PC-3 (cell line): ENCODE data around the gene HEMGN.
"Not testable (repeated sequence)": the region's sequence is repeated elsewhere in the genome, so short reads cannot be mapped to it uniquely, and the experiment has no call there.

Experiments used
- EZH2 ChIP-seq: fragments of 300-600 bp; sonication (generic); IDR thresholded peaks from one replicate; pipeline ENCODE4 v1.6.1; 2017; ENCODE audit warnings: antibody characterized with exemption, mild to moderate bottlenecking, low read length; ENCODE audit not compliant: unreplicated experiment
- EZH2phosphoT487 ChIP-seq: fragments of 300-600 bp; sonication (generic); IDR thresholded peaks from 2 replicates; pipeline ENCODE4 v1.6.1; 2018; ENCODE audit warnings: mild to moderate bottlenecking, antibody characterized with exemption, low read length, borderline replicate concordance
- TF ChIP-seq, protein P1 (sequence below): fragments of 300-600 bp; sonication (generic); conservative IDR thresholded peaks from 2 replicates; pipeline ENCODE4 v1.5.1; 2017; ENCODE audit warnings: antibody characterized with exemption, low read depth, mild to moderate bottlenecking, low read length

DNA sequence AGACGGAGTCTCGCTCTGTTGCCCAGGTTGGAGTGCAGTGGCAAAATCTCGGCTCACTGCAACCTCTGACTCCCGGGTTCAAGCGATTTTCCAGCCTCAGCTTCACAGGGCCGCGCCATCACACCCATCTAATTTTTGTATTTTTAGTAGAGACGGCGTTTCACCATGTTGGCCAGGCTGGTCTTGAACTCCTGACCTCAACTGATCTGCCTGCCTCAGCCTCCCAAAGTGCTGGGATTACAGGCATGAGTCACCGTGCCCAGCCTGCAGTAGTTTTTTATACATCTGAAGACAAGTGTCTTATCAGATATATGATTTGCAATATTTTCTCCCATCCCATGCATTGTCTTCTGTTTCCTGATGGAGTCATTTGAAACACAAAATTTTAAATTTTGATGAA, 38.7 kb upstream of the HEMGN start:
- TF ChIP-seq, protein P1, sequence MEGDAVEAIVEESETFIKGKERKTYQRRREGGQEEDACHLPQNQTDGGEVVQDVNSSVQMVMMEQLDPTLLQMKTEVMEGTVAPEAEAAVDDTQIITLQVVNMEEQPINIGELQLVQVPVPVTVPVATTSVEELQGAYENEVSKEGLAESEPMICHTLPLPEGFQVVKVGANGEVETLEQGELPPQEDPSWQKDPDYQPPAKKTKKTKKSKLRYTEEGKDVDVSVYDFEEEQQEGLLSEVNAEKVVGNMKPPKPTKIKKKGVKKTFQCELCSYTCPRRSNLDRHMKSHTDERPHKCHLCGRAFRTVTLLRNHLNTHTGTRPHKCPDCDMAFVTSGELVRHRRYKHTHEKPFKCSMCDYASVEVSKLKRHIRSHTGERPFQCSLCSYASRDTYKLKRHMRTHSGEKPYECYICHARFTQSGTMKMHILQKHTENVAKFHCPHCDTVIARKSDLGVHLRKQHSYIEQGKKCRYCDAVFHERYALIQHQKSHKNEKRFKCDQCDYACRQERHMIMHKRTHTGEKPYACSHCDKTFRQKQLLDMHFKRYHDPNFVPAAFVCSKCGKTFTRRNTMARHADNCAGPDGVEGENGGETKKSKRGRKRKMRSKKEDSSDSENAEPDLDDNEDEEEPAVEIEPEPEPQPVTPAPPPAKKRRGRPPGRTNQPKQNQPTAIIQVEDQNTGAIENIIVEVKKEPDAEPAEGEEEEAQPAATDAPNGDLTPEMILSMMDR: not testable (repeated sequence)
- not testable (repeated sequence) for TF ChIP-seq EZH2phosphoT487, EZH2
